HG03025 (cell line): ENCODE measurements around the gene POLE4.

Experiments used
- ATAC-seq: cut with Tn5 transposase; IDR thresholded peaks from one replicate; pipeline ENCODE4 v1.9.1; 2021; ENCODE audit warnings: mild to moderate bottlenecking, moderate library complexity; ENCODE audit not compliant: unreplicated experiment, low FRiP score

POLE4 gene

GRCh38 chr2:74985978-74986609 is 27.7 kb downstream of the POLE4 start:
- no peak for ATAC-seq

- ATAC-seq = no peak
Observed at GRCh38 chr2:74991977-74992376, 33.5 kb downstream of the POLE4 start.

- no peak for ATAC-seq
Observed at GRCh38 chr2:74999468-74999867, 41.0 kb downstream of the POLE4 start.

GRCh38 chr2:75002007-75002406 is 43.6 kb downstream of the POLE4 start:
- ATAC-seq = no peak

GRCh38 chr2:75003276-75003675 is 44.8 kb downstream of the POLE4 start:
- ATAC-seq = no peak

- ATAC-seq = no peak
Observed at GRCh38 chr2:75003773-75004172, 45.3 kb downstream of the POLE4 start.

GRCh38 chr2:75006041-75006440 is 47.6 kb downstream of the POLE4 start:
- no peak for ATAC-seq

- no peak for ATAC-seq
Observed at GRCh38 chr2:75007061-75007460, 48.6 kb downstream of the POLE4 start.

- no peak for ATAC-seq
Observed at GRCh38 chr2:75007819-75008218, 49.4 kb downstream of the POLE4 start.

GRCh38 chr2:75010571-75010970 is 52.1 kb downstream of the POLE4 start:
- ATAC-seq = no peak

GRCh38 chr2:75012080-75012479 is 53.6 kb downstream of the POLE4 start:
- no peak for ATAC-seq

GRCh38 chr2:75018162-75018561 is 59.7 kb downstream of the POLE4 start:
- ATAC-seq = no peak
